ENCODE results near the gene NEDD8. TPM values are rescaled to one million over a fixed set of nuclear protein-coding genes. Genes with fewer than 3 reads are reported as not detected.
"Not testable (repeated sequence)": the region's sequence is repeated elsewhere in the genome, so short reads cannot be mapped to it uniquely, and the experiment has no call there.

Gene NEDD8
- total and polyA plus RNA-seq, 2 of the 4 experiments (the other 2 are of a cell fraction) = 167 to 375 TPM

GRCh38 chr14:24246765-24247212 is 14.6 kb upstream of the NEDD8 start:
- Histone ChIP-seq H3K14ac (replicated peaks; ENCODE audit: low read depth, low read length) (peak overlapping the region; percentile 37; the same call in 1 of the 2 replicates), H3K9me3 (ENCODE audit: control insufficient read depth, insufficient read depth, low read length) (no peaks in the 10 kb centered on the region), H3K9ac (ENCODE audit: low read depth, low read length) (peak overlapping the region; percentile 51; the same call in 1 of the 2 replicates), H3K4me1 (ENCODE audit: control insufficient read depth, insufficient read depth, low read length) (peaks cover 10% of the 10 kb centered on the region), H2AFZ (replicated peaks; ENCODE audit: low read length, poor library complexity) (peak overlapping the region; percentile 78), H2BK20ac (ENCODE audit: low read depth, low read length) (no peak overlapping the region), H2AK5ac (ENCODE audit: low read depth, low read length) (no peak overlapping the region), H3K36me3 (ENCODE audit: control insufficient read depth, insufficient read depth, low read length) (no peaks in the 10 kb centered on the region), H2BK120ac (ENCODE audit: low read depth, low read length) (peak overlapping the region; percentile 19; the same call in 1 of the 2 replicates), H3K23ac (ENCODE audit: low read depth, low read length) (no peak overlapping the region), H2BK5ac (ENCODE audit: low read depth, low read length, poor library complexity, severe bottlenecking) (no peak overlapping the region), H2BK15ac (ENCODE audit: low read depth, low read length) (no peak overlapping the region), H4K91ac (ENCODE audit: insufficient read depth, low read depth, low read length) (no peak overlapping the region), H3K27me3 (ENCODE audit: control insufficient read depth, insufficient read depth, low read length) (no peaks in the 10 kb centered on the region), H4K5ac (ENCODE audit: low read depth, low read length) (peak overlapping the region; percentile 82), H3K56ac (ENCODE audit: extremely low read depth, insufficient read depth, low read length) (no peak overlapping the region), H2AK9ac (replicated peaks; ENCODE audit: low read depth, low read length, poor library complexity) (no peak overlapping the region), H3K79me1 (ENCODE audit: low read depth in 1 of 2, low read length in 2 of 2) (peaks cover 3 to 8% of the 10 kb centered on the region in 2 experiments; a peak in 3 of 4 replicates), H3K9me1 (ENCODE audit: insufficient read depth, low read length) (peaks cover 14% of the 10 kb centered on the region), H3K4ac (ENCODE audit: low read depth, low read length) (no peak overlapping the region), H4K20me1 (ENCODE audit: insufficient read depth, low read length) (no peaks in the 10 kb centered on the region; the same call in 1 of the 2 replicates), H4K8ac (ENCODE audit: low read depth in 2 of 2, low read length in 2 of 2) (peak overlapping the region in 1 of 2 experiments; percentile 91; a peak in 3 of 4 replicates), H3K4me2 (ENCODE audit: low read depth, low read length) (peak overlapping the region; percentile 47; the same call in 1 of the 2 replicates), H3K27ac (ENCODE audit: insufficient read depth, low read length) (no peak overlapping the region), H3K4me3 (ENCODE audit: insufficient read depth, low read depth, low read length) (no peak overlapping the region), H3K18ac (ENCODE audit: low read depth, low read length) (peak overlapping the region; percentile 46; the same call in 1 of the 2 replicates)
- DNase-seq (peak; percentile 25), ATAC-seq (ENCODE audit: low read depth) (no peak)
- dilution Hi-C loops (cut with HindIII; ENCODE audit: low sequenced_read_pairs, unreplicated experiment) (no loop called here), intact Hi-C loops (cut with micrococcal nuclease) (no loop called here), in situ Hi-C loops (cut with MboI; ENCODE audit: low sequenced_read_pairs) (no loop called here)
- ChIA-PET CTCF (interaction anchor here (0.6 to 1.0 kb wide), 2 partner anchors 50 to 69 kb away, joined by 3 to 4 read pairs; no protein-coding TSS in a partner anchor), POLR2A (ENCODE audit: unreplicated experiment) (no interaction called here)
- no TSS peak for BruUV-seq (replicated peaks)
- WGBS, 2 experiments (ENCODE audit: extremely low coverage in 2 of 2, insufficient read length in 1 of 2) = no CpG with 5 or more reads among the region's 3 CpGs
- no peak for TF ChIP-seq FOS (IDR thresholded peaks at IDR 0.05; ENCODE audit: low read depth, low read length)
- TF ChIP-seq CEBPB (IDR thresholded peaks at IDR 0.05; ENCODE audit: low read depth, low read length) = no peak
- TF ChIP-seq MXI1 (IDR thresholded peaks at IDR 0.05; ENCODE audit: borderline replicate concordance, low read depth, low read length) = no peak
- no peak for TF ChIP-seq CHD1 (IDR thresholded peaks at IDR 0.05; ENCODE audit: low read depth, low read length)
- no peak for TF ChIP-seq BHLHE40 (IDR thresholded peaks at IDR 0.05; ENCODE audit: low read depth, low read length)

- H2AK5ac ChIP-seq (ENCODE audit: low read depth, low read length); H3K56ac ChIP-seq (ENCODE audit: extremely low read depth, insufficient read depth, low read length); H3K4me2 ChIP-seq (ENCODE audit: low read depth, low read length); H3K14ac ChIP-seq (replicated peaks; ENCODE audit: low read depth, low read length); ATAC-seq (ENCODE audit: low read depth); dilution Hi-C loops (cut with HindIII; ENCODE audit: low sequenced_read_pairs, unreplicated experiment); H4K91ac ChIP-seq (ENCODE audit: insufficient read depth, low read depth, low read length); H3K4me3 ChIP-seq (ENCODE audit: insufficient read depth, low read depth, low read length); H4K20me1 ChIP-seq (ENCODE audit: insufficient read depth, low read length); POLR2A ChIA-PET (ENCODE audit: unreplicated experiment); H4K5ac ChIP-seq (ENCODE audit: low read depth, low read length); H3K9ac ChIP-seq (ENCODE audit: low read depth, low read length); H2BK5ac ChIP-seq (ENCODE audit: low read depth, low read length, poor library complexity, severe bottlenecking); H2AK9ac ChIP-seq (replicated peaks; ENCODE audit: low read depth, low read length, poor library complexity); H2BK120ac ChIP-seq (ENCODE audit: low read depth, low read length); DNase-seq; H3K4ac ChIP-seq (ENCODE audit: low read depth, low read length); intact Hi-C loops (cut with micrococcal nuclease); H2BK15ac ChIP-seq (ENCODE audit: low read depth, low read length); in situ Hi-C loops (cut with MboI; ENCODE audit: low sequenced_read_pairs); BruUV-seq (replicated peaks); H3K9me3 ChIP-seq (ENCODE audit: control insufficient read depth, insufficient read depth, low read length); H3K27me3 ChIP-seq (ENCODE audit: control insufficient read depth, insufficient read depth, low read length); H2BK20ac ChIP-seq (ENCODE audit: low read depth, low read length); H2AFZ ChIP-seq (replicated peaks; ENCODE audit: low read length, poor library complexity); H4K8ac ChIP-seq (ENCODE audit: low read depth in 2 of 2, low read length in 2 of 2); H3K27ac ChIP-seq (ENCODE audit: insufficient read depth, low read length); H3K36me3 ChIP-seq (ENCODE audit: control insufficient read depth, insufficient read depth, low read length); H3K23ac ChIP-seq (ENCODE audit: low read depth, low read length); H3K18ac ChIP-seq (ENCODE audit: low read depth, low read length): not testable (repeated sequence)
- H3K9me1 ChIP-seq (ENCODE audit: insufficient read depth, low read length) = peaks cover 11% of the 10 kb centered on the region
- CTCF ChIA-PET = interaction anchor here (1.6 kb wide), 1 partner anchor 52 kb away, joined by 4 read pairs; no protein-coding TSS in a partner anchor
- peaks cover 14 to 20% of the 10 kb centered on the region in 2 experiments for H3K79me1 ChIP-seq (ENCODE audit: low read depth in 1 of 2, low read length in 2 of 2)
- H3K4me1 ChIP-seq (ENCODE audit: control insufficient read depth, insufficient read depth, low read length) = peaks cover 10% of the 10 kb centered on the region
- 100% methylated on average over 5 of the region's 11 CpGs; no CpG with 5 or more reads in 1 of the 2 experiments for WGBS, 2 experiments (ENCODE audit: extremely low coverage in 2 of 2, insufficient read length in 1 of 2)
Observed at GRCh38 chr14:24245350-24245749, 13.2 kb upstream of the NEDD8 start.

Measured in IMR-90 (cell line).